HG02571 (cell line): ENCODE results near the gene ESX1.
"Not testable (repeated sequence)": the region's sequence is repeated elsewhere in the genome, so short reads cannot be mapped to it uniquely, and the experiment has no call there.

ENCODE experiments used
- ATAC-seq: cut with Tn5 transposase; IDR thresholded peaks from one replicate; pipeline ENCODE4 v1.9.1; 2021; ENCODE audit warnings: mild to moderate bottlenecking, moderate library complexity; ENCODE audit not compliant: unreplicated experiment

The ESX1 gene

DNA sequence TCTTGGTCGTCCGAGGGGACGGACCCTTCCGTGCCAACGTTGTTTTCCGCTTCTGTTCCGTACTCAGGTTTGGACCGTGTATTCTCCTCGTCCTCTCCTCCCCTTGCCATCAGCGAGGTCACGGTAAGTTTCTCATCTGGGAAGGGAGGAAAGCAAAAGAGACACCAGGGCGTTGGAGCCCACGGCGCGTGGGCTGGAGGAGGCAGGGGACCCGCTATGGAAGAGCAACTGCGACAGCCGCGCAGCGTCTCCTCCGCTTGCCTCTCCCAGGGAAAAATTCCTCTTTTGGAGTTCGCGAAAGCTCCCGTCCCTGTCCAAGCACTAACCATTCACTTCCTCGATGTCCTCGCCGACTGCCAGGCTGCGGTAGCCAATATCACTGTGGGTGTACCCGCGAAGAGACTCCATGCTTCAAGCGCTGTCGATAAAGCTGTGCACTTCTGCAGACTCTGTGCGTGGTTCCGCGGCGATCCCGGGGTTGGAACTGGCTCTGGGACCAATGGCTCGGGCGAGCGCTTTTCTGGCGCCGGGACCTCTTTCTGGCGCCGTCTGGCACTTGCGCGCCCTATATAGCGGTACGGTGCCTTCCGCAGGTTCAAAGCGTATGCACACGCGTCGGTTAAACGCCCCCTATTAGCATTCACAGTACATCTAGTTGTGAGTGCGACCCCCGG lies at the start of gene ESX1:
Gene ESX1 (minus strand): TSS at position 492 of the 674 bp plus-strand sequence. CDS start 84 bp downstream, at position 408.
- no peak for ATAC-seq

DNA sequence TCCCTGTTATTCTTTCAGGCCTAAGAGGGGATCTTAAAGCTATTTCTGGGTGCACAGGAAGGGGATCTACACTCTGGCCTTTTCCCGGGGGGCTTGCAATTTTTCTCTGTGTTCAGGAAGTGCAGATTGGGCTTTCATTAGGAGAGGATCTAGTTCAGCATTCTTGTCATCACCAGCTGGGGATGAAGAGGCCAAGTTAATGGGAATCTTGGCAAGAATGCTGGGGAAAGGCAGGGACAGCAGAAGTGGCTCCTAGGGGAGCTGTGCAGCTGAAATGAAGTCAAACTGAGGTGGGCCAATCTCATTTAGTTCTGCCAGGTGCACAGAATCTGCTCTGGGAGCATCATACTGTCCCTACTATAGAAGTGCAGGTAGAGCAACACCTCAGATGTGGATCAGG lies 40.9 kb upstream of the ESX1 start:
- ATAC-seq: no peak

DNA sequence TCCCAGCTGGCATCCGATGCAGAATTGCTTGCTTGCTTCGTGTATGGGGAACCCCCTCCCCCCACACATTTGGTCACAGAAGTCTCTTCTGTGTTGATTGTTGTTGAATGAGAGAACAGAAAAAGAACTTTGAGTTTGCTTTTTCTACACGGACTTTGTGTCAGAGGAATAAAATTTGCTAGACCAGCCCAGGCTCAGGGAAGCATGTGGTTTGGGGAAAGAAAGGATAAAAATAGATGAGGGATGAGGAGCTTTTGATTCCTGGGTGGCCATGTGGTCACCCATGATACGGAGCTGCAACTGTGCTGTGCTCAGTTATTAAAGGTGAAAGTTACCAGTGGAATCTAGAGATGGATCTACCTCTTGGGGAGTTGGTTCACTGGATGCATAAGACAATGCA lies 34.2 kb upstream of the ESX1 start:
- ATAC-seq: no peak

DNA sequence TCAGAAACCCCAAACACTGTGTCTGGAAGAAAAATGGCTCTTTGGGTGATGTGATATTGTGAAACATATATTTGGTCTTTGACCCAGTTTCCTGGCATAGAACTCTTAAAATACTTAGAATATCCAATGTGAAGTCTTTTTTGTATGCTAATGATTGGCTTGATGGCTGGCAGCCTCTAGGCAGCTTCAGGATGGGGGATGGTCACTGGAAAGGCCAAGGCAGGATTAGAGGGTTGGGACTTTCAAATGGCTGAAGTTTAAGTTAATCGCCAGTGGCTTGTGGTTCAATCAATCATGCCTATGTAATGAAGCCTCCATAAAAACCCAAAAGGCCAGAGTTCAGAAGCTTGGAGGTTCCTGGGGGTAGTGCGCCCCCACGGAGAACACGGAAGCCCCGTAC lies 33.5 kb upstream of the ESX1 start:
- ATAC-seq: no peak

DNA sequence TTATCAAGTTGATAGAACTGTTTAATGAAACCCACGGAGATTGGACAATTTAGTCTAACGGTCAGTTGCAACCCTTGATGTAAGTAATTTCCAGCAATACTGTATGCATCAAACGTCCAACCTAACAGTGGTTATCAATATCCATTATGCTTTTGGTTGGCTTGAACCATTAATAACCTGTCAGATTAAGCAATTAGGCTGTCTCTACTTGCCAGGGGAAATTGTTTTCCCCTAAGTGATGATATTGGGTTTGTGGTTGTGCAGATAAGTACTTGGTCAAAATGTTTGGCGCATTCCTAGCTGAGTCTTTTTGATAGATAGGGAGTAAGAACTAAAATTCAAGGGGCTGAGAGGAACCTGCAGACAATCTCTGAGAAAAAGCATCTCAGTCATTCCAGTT lies 30.5 kb upstream of the ESX1 start:
- no peak for ATAC-seq

DNA sequence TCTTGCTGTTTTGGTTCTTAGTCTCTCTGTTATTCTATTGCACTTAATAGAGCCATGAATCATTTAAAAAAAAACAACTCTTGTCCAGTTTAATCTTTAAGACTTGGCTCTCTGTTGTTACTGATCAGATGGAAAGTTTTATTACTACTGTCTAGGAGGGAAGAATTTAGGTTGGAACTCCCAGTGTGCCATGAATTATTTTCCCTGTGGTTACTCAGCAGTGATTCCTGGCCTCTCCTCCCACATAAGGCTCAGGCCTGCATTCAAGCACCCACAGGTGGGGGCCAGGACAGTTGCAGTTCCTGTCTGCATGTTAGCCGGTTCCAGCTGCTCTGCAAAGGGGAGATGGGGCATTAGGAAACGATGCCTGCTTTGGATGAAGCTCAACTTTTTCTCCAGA lies 29.8 kb upstream of the ESX1 start:
- ATAC-seq: no peak

DNA sequence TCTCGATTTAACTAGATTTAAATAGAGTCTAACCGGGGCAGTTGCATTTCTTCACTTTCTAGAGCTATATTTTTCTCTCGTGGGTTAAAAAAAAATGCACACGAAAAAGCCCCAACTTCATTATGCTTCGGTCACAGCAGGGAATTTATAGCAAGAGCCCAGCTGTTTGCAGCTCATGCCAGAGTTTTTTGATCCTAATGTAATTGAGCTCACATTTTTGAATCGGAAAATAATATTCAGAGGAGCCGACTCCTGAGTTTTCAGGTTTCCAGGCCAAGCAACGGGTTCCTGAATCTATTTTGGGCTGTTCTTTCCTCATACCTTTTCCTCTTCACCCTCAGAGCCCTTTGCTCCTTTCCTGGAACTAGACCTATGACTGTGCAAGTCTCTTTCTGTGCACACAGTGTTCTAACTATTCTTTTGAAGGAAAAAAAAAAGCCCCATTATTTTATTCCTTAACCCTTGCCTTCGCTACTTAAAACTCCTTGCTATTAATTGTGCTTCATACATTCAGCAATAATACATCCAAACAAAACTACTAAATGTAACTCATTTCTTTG lies 27.5 kb upstream of the ESX1 start:
- ATAC-seq: no peak

DNA sequence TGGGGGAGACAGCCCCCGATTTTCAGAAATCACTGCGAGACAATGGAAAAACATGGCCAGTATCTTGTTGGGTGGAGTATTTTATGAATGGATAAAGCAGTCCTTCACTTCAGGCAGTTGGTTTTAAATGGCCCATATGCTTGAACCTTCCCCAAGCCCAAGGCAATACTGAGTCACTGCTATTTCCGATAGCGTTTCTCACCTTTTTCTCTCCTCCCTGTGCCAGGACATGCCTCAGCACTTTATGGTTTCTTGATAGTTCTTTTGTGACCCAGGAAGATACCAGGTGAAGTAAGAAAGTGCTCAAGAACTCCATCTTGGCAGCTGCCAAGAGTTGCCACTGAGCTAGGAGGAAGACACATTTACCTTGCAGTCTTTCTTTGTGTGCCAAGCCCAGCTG lies 26.8 kb upstream of the ESX1 start:
- ATAC-seq: no peak

DNA sequence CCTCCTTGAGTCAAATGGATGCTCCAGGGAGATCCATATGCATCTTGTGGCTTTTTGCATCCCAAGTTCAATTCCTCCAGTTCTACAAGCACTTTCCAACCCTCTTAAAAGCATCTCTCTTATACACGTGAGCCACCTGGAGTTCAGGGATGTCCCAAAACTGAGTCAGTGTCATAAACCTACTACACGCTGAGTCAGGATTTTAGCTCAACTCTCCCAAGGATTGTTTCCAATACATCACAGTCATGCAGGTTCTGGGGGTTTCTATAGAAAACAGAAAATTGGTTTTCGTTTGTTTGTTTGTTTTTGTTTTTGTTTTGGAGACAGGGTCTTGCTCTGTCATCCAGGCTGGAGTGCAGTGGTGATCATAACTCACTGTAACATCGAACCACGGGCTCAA lies 25.9 kb upstream of the ESX1 start:
- ATAC-seq: no peak

DNA sequence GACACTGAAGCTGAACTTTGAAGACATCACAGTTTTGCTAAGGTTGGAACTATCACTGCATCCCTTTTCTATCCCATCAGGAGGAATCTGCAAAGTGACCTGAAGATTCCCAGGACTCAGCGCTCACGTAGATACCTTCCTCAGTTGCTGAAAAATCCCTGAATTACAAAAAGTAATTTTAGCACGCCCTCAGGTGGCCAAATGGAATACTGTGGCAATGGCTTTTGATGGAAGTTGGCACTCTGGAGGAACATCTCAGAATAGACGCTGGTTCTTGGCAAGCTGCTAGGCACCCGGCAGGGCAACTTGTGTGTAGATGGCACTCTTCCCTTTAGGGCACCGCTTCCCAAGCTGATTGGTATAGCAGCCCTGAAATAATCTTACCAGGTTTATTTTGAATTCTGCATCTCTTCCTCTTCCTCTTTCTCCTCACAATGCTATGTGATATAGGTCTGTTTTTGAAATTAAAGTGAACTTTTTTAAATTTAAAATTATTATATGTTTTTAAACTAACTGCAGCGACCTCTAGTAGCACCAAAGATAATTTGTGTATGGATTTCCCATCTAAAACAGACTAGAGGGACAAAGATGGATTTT lies 16.3 kb upstream of the ESX1 start:
- no peak for ATAC-seq

DNA sequence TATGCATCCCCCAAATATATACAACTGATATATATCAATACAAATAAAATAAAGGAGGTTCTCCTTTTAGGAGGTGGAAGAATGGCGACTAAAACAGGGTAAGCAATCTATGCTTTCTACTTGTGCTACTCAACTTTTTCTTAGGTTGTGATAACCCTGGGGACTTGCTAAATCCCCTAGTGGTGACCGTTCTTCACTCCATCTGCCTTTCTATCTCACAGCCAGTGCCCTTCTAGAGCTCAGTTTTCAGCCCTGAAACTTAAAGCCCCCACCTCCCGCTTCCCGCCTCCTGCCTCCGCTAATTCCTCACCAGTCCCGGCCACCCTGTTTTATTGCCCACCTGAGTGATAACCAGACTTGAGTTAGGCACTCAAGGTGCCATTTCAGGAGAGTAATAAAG lies 15.5 kb upstream of the ESX1 start:
- ATAC-seq: no peak

DNA sequence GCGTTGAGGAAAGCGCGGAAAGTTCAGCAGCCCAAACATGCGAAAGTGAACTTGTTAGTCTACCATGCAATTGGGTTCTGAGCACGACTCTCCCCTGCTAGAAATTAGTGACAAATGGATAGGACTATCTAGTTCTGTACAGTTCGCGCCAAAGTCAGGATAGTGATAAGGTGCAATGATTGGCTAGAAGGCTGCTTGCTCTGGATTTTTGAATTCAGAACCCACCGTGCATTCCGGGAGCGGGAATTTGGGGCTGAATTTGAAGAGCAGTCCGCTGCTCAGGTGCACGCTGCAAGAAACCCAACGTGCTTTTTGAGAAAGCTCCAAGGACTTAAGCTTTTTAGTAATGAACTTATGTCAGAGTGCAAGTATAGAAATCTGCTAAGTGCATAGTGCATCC lies 732 bp upstream of the ESX1 start:
- no peak for ATAC-seq

DNA sequence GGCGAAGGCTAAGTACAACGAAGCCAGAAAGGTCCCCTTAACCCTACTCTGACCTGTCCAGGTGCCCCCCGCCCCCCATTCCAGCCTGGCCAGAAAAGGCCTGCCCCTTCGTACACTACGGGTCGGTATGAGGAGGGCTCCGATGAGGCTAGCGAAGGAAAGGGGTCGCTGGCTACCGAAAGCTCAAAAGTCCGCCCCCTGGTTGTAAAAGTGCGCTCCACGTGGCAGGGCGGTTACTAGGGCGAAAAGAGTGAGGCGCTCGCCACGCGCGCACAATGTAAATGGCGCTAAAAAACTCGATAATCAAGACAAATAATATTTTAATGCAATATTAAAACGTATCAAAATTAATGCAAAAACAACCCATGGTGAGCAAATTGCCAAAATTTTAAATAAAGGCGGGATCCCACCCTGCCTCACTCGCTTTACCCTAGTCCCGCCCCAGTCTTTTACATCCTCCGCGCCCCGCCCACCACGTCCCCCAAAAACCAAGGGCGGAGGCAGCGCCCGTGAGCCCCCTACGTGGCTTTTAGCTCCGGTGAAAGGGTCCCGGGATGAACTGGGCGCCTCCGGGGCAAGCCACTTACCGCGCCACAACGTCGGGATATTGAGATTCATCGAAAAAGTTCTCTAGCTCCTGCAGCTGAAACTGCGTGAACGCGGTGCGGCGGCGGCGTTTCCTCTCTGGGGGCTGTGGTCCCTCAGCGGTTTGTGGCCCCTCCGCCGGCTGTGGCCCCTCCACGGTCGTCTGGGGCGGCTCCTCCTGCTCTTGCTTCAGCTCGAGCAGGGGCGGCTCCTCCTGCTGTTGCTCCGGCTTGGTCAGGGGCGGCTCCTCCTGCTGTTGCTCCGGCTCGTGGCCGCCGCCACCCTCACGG lies 929 bp downstream of the ESX1 start:
- no peak for ATAC-seq

DNA sequence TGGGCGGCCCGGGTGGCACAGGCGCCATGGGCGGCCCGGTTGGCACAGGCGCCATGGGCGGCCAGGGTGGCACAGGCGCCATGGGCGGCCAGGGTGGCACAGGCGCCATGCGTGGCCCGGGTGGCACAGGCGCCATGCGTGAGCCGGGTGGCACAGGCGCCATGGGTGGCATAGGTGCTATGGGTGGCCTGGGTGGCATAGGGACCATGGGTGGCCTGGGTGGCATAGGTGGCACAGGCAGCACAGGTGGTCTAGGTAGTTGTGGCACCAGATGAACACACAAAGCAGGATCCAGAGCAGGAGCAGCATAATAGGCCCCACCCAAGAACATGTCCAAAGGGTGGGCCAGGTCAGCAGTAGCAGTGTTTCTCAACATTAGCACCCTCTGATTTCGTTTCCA lies 4.3 kb downstream of the ESX1 start:
- ATAC-seq: no peak

DNA sequence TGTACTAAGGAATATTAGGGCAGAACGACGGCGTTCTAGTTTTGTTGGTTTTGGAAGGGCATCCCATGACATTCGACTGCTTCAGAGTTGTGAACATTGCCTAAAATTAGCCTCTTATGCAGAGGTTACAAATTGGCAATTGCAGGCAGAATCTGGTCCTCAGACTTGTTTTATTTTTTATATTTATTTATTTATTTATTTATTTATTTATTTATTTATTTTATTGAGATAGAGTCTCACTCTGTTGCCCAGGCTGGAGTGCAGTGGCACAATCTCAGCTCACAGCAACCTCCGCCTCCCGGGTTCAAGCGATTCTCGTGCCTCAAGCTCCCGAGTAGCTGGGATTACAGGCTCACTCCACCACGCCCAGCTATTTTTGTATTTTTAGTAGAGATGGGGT lies 24.7 kb downstream of the ESX1 start:
- ATAC-seq: not testable (repeated sequence)

DNA sequence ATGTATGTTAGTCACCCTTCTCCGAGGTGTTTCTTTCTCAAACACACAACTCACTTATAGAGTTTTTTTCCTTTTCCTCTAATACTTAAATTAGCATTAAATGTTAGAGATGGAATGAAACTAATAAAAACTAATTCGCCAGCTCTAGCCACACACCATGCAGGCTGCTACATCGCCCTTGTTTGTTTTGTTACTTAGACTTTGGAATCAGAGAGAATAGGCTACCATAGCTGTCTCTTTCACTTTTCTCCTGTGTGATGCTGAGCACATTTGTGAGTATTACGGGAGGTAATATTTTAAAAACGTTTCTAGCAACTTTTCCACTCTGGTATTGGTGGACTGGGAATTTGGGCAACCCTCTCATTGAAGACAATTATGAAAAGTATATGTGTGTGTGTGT lies 43.5 kb downstream of the ESX1 start:
- no peak for ATAC-seq

DNA sequence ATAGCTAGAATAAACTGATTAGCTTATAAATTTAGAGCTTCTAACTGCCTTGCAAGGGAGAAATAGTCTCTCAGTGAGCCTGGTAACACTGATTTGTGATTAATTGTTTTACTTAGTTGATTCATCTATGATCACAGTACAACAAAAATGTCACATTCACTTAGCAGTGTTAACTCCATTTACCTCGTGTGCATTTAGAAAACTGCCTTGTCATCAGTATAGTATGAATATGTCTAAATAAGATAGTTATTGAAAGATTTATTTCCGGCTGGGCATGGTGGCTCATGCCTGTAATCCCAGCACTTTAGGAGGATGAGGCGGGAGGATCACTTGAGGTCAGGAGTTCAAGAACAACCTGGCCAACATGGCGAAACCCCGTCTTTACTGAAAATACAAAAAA lies 49.2 kb downstream of the ESX1 start:
- ATAC-seq: no peak
